Kidney (tissue), 14 donors: ENCODE data around the gene TRIM40. TPM values are rescaled to one million over a fixed set of nuclear protein-coding genes. Genes with fewer than 3 reads are reported as not detected.

Source experiments
- DNase-seq, 5 donors: peaks; one replicate each; pipeline ENCODE4 v3.0.0-alpha.2; 2013 to 2020
- FAIRE-seq: peaks from 2 replicates; lab custom pipeline; 2012; peaks lifted over from hg19 to GRCh38; lab: Jason Lieb, UNC
- H3K27ac ChIP-seq, 2 donors: one replicate each; pipeline ENCODE4 v1.7.0; 2013; ENCODE audit warnings: low read depth in 2 of 2, low read length in 2 of 2, inconsistent platforms in 1 of 2
- H3K27me3 ChIP-seq: one replicate; pipeline ENCODE4 v1.7.1; 2013; ENCODE audit warnings: low read length, inconsistent platforms; ENCODE audit not compliant: control insufficient read depth, insufficient read depth
- H3K36me3 ChIP-seq, 3 donors: one replicate each; pipeline versions ENCODE4 v1.7.0 to v1.7.1; 2013; ENCODE audit warnings: low read length in 3 of 3, control low read depth in 1 of 3, inconsistent platforms in 1 of 3; ENCODE audit not compliant: insufficient read depth in 3 of 3, control insufficient read depth in 2 of 3
- H3K4me1 ChIP-seq, 3 donors: one replicate each; pipeline versions ENCODE4 v1.7.0 to v1.7.1; 2013; ENCODE audit warnings: low read length in 3 of 3, inconsistent platforms in 1 of 3, low read depth in 1 of 3; ENCODE audit not compliant: control insufficient read depth in 2 of 3, insufficient read depth in 2 of 3
- H3K4me3 ChIP-seq, 3 donors: one replicate each; pipeline versions ENCODE4 v1.7.0 to v1.8.1; 2013; ENCODE audit warnings: low read length in 3 of 3, control low read depth in 1 of 3, inconsistent platforms in 1 of 3
- H3K9ac ChIP-seq, 3 donors: one replicate each; pipeline versions ENCODE4 v1.7.0 to v1.7.1; 2013; ENCODE audit warnings: low read length in 3 of 3, control low read depth in 1 of 3, inconsistent platforms in 1 of 3
- H3K9me3 ChIP-seq, 3 donors: one replicate each; pipeline versions ENCODE4 v1.7.0 to v1.7.1; 2013; ENCODE audit warnings: low read length in 3 of 3, control low read depth in 1 of 3, inconsistent platforms in 1 of 3; ENCODE audit not compliant: control insufficient read depth in 2 of 3, insufficient read depth in 1 of 3
- intact Hi-C: fragments of 100-400 bp; cut with DNase I; formaldehyde crosslinking; loops from one replicate; pipeline ENCODE4 v1.11.1; 2022
- polyA plus RNA-seq: library from polyadenylated mRNA; stranded (reverse); fragments of 350-450 nt; fragmentation: Illumina TruSeq; extraction: RNeasy Lipid Tissue Mini Kit (QIAGEN cat#74804); gene quantifications from one replicate; pipeline ENCODE4 v1.2.3, GENCODE V29; 2014; ENCODE audit warnings: low read depth, low replicate concordance; ENCODE audit not compliant: insufficient read depth
- total RNA-seq: library from RNA; stranded (reverse); fragmentation: NEBNext Ultra II Directional; extraction: Animal tissue kit (Norgen Biotek cat#: 25700); gene quantifications from one replicate; pipeline ENCODE4 v1.2.1, GENCODE V29; 2021
- TF ChIP-seq, protein P1 (sequence below): IDR thresholded peaks from 3 replicates; pipeline ENCODE4 v1.5.1; 2012; ENCODE audit warnings: mild to moderate bottlenecking, moderate library complexity, borderline replicate concordance; ENCODE audit not compliant: insufficient read depth; ENCODE audit errors: extremely low read depth
- donor health status: control.
- donor health status: control.
- donor health status: control.
- donor health status: control.
- donor health status: control.
- donor health status: DM: yes; HTN: yes; CAD: no.
- donor health status: Normal renal cell carcinoma (clear cell type).

Gene TRIM40
- total and polyA plus RNA-seq, 2 donors from 2014 or later = not detected

DNA sequence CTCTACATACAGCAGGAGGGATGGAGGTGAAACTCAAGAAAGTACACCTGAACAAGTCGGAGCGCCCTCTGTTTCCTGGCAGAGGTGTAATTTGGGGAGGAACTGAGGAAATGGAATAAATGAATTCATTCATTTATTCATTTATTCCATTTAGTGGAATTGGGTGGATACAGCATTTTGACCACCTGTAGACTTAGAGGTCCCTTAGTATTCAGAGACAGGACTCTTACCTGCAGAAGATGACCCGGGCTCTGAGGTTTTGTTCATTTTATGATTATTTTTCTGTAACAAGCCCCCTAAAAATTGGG lies 32.1 kb upstream of the TRIM40 start:
- H3K4me1 ChIP-seq = peaks cover 0 to 23% (median 13%) of the 10 kb centered on the region in 3 donors
- no peak for DNase-seq
- peaks cover 35% of the 10 kb centered on the region for H3K27me3 ChIP-seq
- TF ChIP-seq, protein P1, sequence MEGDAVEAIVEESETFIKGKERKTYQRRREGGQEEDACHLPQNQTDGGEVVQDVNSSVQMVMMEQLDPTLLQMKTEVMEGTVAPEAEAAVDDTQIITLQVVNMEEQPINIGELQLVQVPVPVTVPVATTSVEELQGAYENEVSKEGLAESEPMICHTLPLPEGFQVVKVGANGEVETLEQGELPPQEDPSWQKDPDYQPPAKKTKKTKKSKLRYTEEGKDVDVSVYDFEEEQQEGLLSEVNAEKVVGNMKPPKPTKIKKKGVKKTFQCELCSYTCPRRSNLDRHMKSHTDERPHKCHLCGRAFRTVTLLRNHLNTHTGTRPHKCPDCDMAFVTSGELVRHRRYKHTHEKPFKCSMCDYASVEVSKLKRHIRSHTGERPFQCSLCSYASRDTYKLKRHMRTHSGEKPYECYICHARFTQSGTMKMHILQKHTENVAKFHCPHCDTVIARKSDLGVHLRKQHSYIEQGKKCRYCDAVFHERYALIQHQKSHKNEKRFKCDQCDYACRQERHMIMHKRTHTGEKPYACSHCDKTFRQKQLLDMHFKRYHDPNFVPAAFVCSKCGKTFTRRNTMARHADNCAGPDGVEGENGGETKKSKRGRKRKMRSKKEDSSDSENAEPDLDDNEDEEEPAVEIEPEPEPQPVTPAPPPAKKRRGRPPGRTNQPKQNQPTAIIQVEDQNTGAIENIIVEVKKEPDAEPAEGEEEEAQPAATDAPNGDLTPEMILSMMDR = no peak
- peak overlapping the region in 1 of 3 donors; percentile 35 for H3K9ac ChIP-seq
- H3K4me3 ChIP-seq = peak overlapping the region in 2 of 3 donors; percentile 49 to 58
- no peak for FAIRE-seq
- no peak overlapping the region for H3K27ac ChIP-seq
- H3K36me3 ChIP-seq = no peaks in the 10 kb centered on the region
- intact Hi-C loops = no loop called here
- H3K9me3 ChIP-seq = no peaks in the 10 kb centered on the region

DNA sequence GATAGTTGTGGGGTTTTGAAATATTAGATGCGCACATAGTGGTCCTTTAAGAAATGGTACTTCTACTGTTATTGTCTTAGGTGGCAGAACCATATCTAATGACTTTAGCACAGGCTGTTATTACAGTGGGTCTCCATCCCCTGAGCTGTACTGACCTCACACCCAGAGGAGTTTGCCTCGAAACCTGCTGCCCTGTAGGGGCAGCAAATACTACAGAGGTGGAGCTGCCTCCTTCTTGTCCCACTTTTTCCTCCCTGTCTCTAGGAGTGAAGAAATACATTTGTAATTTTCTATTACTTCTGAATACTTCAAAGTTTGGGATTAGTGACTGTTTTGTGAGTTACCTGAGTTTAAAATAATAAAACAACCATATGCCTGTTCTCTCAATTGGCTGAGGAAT lies 31.3 kb upstream of the TRIM40 start:
- Histone ChIP-seq H3K4me3 (no peak overlapping the region), H3K9ac (no peak overlapping the region), H3K9me3 (no peaks in the 10 kb centered on the region), H3K36me3 (no peaks in the 10 kb centered on the region), H3K27me3 (peaks cover 30% of the 10 kb centered on the region), H3K27ac (no peak overlapping the region), H3K4me1 (peaks cover 0 to 23% (median 13%) of the 10 kb centered on the region in 3 donors)
- intact Hi-C loops = no loop called here
- no peak for FAIRE-seq
- no peak for DNase-seq
- TF ChIP-seq, protein P1 = no peak

DNA sequence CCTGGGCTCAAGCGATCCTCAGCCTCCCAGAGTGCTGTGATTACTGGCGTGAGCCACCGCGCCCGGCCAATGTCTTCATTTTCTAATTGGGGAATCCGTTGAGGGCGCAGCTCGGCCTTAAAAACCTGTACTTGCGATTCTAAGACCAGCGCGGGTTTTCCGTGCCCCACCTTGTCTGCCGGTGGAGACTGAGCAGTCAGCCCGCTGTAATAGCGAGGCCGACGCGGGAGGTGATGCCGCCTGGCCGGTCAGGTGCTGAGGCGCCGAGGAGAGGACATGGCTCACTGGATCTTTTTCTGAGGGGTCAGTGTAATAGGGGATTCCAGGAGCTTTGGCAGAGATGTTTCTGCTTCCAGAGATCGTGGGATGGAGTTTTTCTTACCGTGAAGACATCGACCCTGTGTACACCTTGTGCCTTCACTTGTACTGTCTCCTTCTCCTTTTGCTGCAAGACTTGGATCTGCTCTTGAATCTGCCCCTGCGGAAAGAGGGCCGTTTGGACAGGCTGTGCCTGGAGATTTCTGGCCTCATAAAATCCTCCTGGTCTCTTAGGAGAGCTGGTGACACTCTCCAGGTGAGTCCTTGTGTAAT lies 24.6 kb upstream of the TRIM40 start:
- no peaks in the 10 kb centered on the region for H3K36me3 ChIP-seq
- no peaks in the 10 kb centered on the region for H3K9me3 ChIP-seq
- H3K27me3 ChIP-seq = peaks cover 27% of the 10 kb centered on the region
- H3K4me1 ChIP-seq = no peaks in the 10 kb centered on the region
- no peak overlapping the region for H3K27ac ChIP-seq
- FAIRE-seq = no peak
- no peak overlapping the region for H3K4me3 ChIP-seq
- DNase-seq = peak in 1 of 5 donors; percentile 56
- TF ChIP-seq, protein P1 = no peak
- intact Hi-C loops = no loop called here
- no peak overlapping the region for H3K9ac ChIP-seq

DNA sequence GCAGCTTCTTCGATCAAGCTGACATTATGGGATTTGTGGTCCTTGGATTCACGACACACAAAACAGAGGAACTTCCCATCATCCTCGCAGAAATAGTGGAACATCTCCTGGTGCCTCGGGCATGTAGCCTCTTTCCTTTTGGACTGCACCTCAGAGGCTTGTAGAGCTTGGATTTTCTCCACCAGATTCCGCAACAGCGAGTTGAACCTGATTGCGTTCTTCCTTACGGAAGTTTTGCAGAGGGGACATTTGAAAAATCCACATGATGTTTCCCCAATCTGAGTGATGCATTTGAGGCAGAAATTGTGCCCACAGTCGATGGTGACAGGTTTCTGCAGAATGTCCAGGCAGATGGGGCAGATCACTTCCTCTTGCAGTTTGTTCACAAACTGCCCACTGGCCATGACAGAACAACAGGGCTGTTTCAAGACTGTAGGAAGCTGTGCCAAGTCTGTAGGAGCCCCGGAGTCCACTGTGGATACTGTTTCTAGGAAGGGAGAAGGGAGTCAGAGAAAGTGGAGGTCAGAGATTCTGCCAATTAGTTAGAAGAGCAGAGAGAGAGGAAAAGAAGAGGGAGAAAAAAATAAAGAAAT lies 23.4 kb upstream of the TRIM40 start:
- H3K27me3 ChIP-seq = peaks cover 27% of the 10 kb centered on the region
- TF ChIP-seq, protein P1 = no peak
- no peak for FAIRE-seq
- no peaks in the 10 kb centered on the region for H3K9me3 ChIP-seq
- H3K27ac ChIP-seq = no peak overlapping the region
- intact Hi-C loops = no loop called here
- H3K36me3 ChIP-seq = no peaks in the 10 kb centered on the region
- no peak overlapping the region for H3K9ac ChIP-seq
- no peak for DNase-seq
- H3K4me1 ChIP-seq = no peaks in the 10 kb centered on the region
- H3K4me3 ChIP-seq = no peak overlapping the region
